DOHH2 (cell line): ENCODE results near the gene ESRRA.

Experiments
- H3F3A ChIP-seq: fragments of 200-600 bp; sonication (generic), shearing (Covaris generic); 2 replicates; pipeline ENCODE4 v1.6.0; 2016; ENCODE audit warnings: antibody characterized with exemption, mild to moderate bottlenecking; ENCODE audit not compliant: control insufficient read depth, insufficient read depth
- H3K27ac ChIP-seq: fragments of 200-600 bp; sonication (generic); 2 replicates; pipeline ENCODE4 v1.5.1; 2014; ENCODE audit warnings: low read depth, mild to moderate bottlenecking, low read length, moderate library complexity
- H3K27me3 ChIP-seq: fragments of 200-600 bp; sonication (generic); 2 replicates; pipeline ENCODE4 v1.6.1; 2014; ENCODE audit warnings: mild to moderate bottlenecking, low read length, mixed read lengths; ENCODE audit not compliant: control insufficient read depth
- H3K36me3 ChIP-seq: fragments of 200-600 bp; sonication (generic); 2 replicates; pipeline ENCODE4 v1.6.1; 2014; ENCODE audit warnings: mild to moderate bottlenecking, low read length, moderate library complexity, mixed read lengths; ENCODE audit not compliant: control insufficient read depth
- H3K4me1 ChIP-seq: fragments of 200-600 bp; sonication (generic); 2 replicates; pipeline ENCODE4 v1.6.1; 2014; ENCODE audit warnings: mild to moderate bottlenecking, low read length, mixed read lengths; ENCODE audit not compliant: control insufficient read depth
- H3K4me2 ChIP-seq: fragments of 200-600 bp; sonication (generic); 2 replicates; pipeline ENCODE4 v1.6.0; 2014; ENCODE audit warnings: mild to moderate bottlenecking, low read length, moderate library complexity
- H3K4me3 ChIP-seq: fragments of 200-600 bp; sonication (generic); 2 replicates; pipeline ENCODE4 v1.5.1; 2014; ENCODE audit warnings: mild to moderate bottlenecking, low read length, mixed read lengths
- H3K79me2 ChIP-seq: fragments of 200-600 bp; sonication (generic); 2 replicates; pipeline ENCODE4 v1.6.1; 2014; ENCODE audit warnings: mild to moderate bottlenecking, low read length, mixed read lengths; ENCODE audit not compliant: control insufficient read depth
- H3K9me2 ChIP-seq: fragments of 200-600 bp; sonication (generic); replicated peaks from 2 replicates; pipeline ENCODE4 v1.6.1; 2014; ENCODE audit warnings: mild to moderate bottlenecking, low read length, mixed read lengths; ENCODE audit not compliant: control insufficient read depth
- H3K9me3 ChIP-seq: fragments of 200-600 bp; sonication (generic); 2 replicates; pipeline ENCODE4 v1.6.1; 2014; ENCODE audit warnings: antibody characterized with exemption, low read length, mixed read lengths; ENCODE audit not compliant: control insufficient read depth, insufficient read depth
- H4K20me1 ChIP-seq: fragments of 200-600 bp; sonication (generic); 2 replicates; pipeline ENCODE4 v1.6.0; 2014; ENCODE audit warnings: low read depth, mild to moderate bottlenecking, antibody characterized with exemption, low read length, moderate library complexity; ENCODE audit not compliant: control insufficient read depth, insufficient read depth
- CTCF ChIP-seq: fragments of 200-600 bp; sonication (generic); IDR thresholded peaks from one replicate; pipeline ENCODE4 v1.5.1; 2014; ENCODE audit warnings: antibody characterized with exemption, mild to moderate bottlenecking, low read depth, low read length; ENCODE audit not compliant: poor library complexity, severe bottlenecking
- EZH2phosphoT487 ChIP-seq: fragments of 200-600 bp; sonication (generic); IDR thresholded peaks from 2 replicates; pipeline ENCODE4 v1.6.1; 2017; ENCODE audit warnings: borderline replicate concordance, mild to moderate bottlenecking, antibody characterized with exemption, low read length, moderate library complexity, mixed read lengths

The ESRRA gene

GRCh38 chr11:64324692-64325469, 19.6 kb downstream of the ESRRA start:
- Histone ChIP-seq H3K4me3 (no peak overlapping the region), H3K36me3 (peaks cover 25% of the 10 kb centered on the region; the same call in 1 of the 2 replicates), H4K20me1 (no peaks in the 10 kb centered on the region), H3K79me2 (no peaks in the 10 kb centered on the region), H3K27me3 (no peaks in the 10 kb centered on the region), H3K4me2 (no peak overlapping the region), H3K4me1 (no peaks in the 10 kb centered on the region), H3F3A (peaks cover 7% of the 10 kb centered on the region; the same call in 1 of the 2 replicates), H3K9me2 (no peaks in the 10 kb centered on the region), H3K9me3 (no peaks in the 10 kb centered on the region), H3K27ac (no peak overlapping the region)
- no peak for TF ChIP-seq CTCF
- TF ChIP-seq EZH2phosphoT487: no peak

- peaks cover 12% of the 10 kb centered on the region for H3K4me1 ChIP-seq
- H3K9me3 ChIP-seq: no peaks in the 10 kb centered on the region
- peaks cover 7% of the 10 kb centered on the region; the same call in 1 of the 2 replicates for H3K36me3 ChIP-seq
- H3K27ac ChIP-seq: no peak overlapping the region
- peaks cover 7% of the 10 kb centered on the region; the same call in 1 of the 2 replicates for H3F3A ChIP-seq
- H3K27me3 ChIP-seq: no peaks in the 10 kb centered on the region
- no peak overlapping the region for H3K4me2 ChIP-seq
- no peaks in the 10 kb centered on the region for H4K20me1 ChIP-seq
- H3K79me2 ChIP-seq: no peaks in the 10 kb centered on the region
- no peak overlapping the region for H3K4me3 ChIP-seq
- H3K9me2 ChIP-seq: no peaks in the 10 kb centered on the region
- TF ChIP-seq CTCF (no peak), EZH2phosphoT487 (no peak)
These were observed 22.1 kb downstream of the ESRRA start for GRCh38 chr11:64327375-64327774.

- no peaks in the 10 kb centered on the region for H3K9me2 ChIP-seq
- H4K20me1 ChIP-seq: no peaks in the 10 kb centered on the region
- no peak for TF ChIP-seq EZH2phosphoT487
- TF ChIP-seq CTCF: no peak
- peaks cover 14% of the 10 kb centered on the region for H3K4me1 ChIP-seq
- H3K4me3 ChIP-seq: no peak overlapping the region
- H3K9me3 ChIP-seq: no peaks in the 10 kb centered on the region
- no peak overlapping the region for H3K27ac ChIP-seq
- no peaks in the 10 kb centered on the region for H3K27me3 ChIP-seq
- H3K36me3 ChIP-seq: peaks cover under 1% of the 10 kb centered on the region; the same call in 1 of the 2 replicates
- no peak overlapping the region for H3K4me2 ChIP-seq
- no peaks in the 10 kb centered on the region for H3K79me2 ChIP-seq
- peaks cover 7% of the 10 kb centered on the region; the same call in 1 of the 2 replicates for H3F3A ChIP-seq
These were observed 22.7 kb downstream of the ESRRA start for GRCh38 chr11:64327993-64328392.
